Ishikawa (cell line): ENCODE results near the gene DNAJC17.

Experiments used
- CEBPB ChIP-seq: IDR thresholded peaks from 2 replicates; pipeline ENCODE4 v1.6.1; 2012
- CREB1 ChIP-seq: IDR thresholded peaks from 2 replicates; pipeline ENCODE4 v1.6.1; 2012; ENCODE audit warnings: low read depth
- EGR1 ChIP-seq: IDR thresholded peaks from 2 replicates; pipeline ENCODE4 v1.6.1; 2012
- EP300 ChIP-seq: IDR thresholded peaks from 2 replicates; pipeline ENCODE4 v1.6.1; 2012; ENCODE audit warnings: borderline replicate concordance
- FOXM1 ChIP-seq: IDR thresholded peaks from 2 replicates; pipeline ENCODE4 v1.6.1; 2012; ENCODE audit warnings: low read depth, borderline replicate concordance
- NFIC ChIP-seq: IDR thresholded peaks from 2 replicates; pipeline ENCODE4 v1.6.1; 2012
- RAD21 ChIP-seq: IDR thresholded peaks from 2 replicates; pipeline ENCODE4 v1.6.1; 2012; ENCODE audit warnings: low read depth
- REST ChIP-seq: IDR thresholded peaks from 2 replicates; pipeline ENCODE4 v1.6.1; 2012; ENCODE audit warnings: low read depth, mild to moderate bottlenecking
- TAF1 ChIP-seq: IDR thresholded peaks from 2 replicates; pipeline ENCODE4 v1.6.1; 2012; ENCODE audit warnings: low read depth, mild to moderate bottlenecking
- TCF12 ChIP-seq: IDR thresholded peaks from 2 replicates; pipeline ENCODE4 v1.6.1; 2012; ENCODE audit warnings: low read depth
- TEAD4 ChIP-seq: IDR thresholded peaks from 2 replicates; pipeline ENCODE4 v1.6.1; 2012
- USF1 ChIP-seq: IDR thresholded peaks from 2 replicates; pipeline ENCODE4 v1.6.1; 2012
- YY1 ChIP-seq: IDR thresholded peaks from 2 replicates; pipeline ENCODE4 v1.6.1; 2012; ENCODE audit warnings: low read depth
- ZBTB7A ChIP-seq: IDR thresholded peaks from 2 replicates; pipeline ENCODE4 v1.6.1; 2012; ENCODE audit warnings: low read depth
- TF ChIP-seq, protein P1 (sequence below): IDR thresholded peaks from 2 replicates; pipeline ENCODE4 v1.6.1; 2012

Gene DNAJC17

GRCh38 chr15:40819048-40819447, 11.8 kb upstream of the DNAJC17 start:
- TF ChIP-seq TCF12 (no peak), USF1 (no peak), TAF1 (no peak), EP300 (no peak), RAD21 (no peak), TEAD4 (no peak), CEBPB (no peak), CREB1 (no peak)
- TF ChIP-seq, protein P1, sequence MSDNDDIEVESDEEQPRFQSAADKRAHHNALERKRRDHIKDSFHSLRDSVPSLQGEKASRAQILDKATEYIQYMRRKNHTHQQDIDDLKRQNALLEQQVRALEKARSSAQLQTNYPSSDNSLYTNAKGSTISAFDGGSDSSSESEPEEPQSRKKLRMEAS = no peak

GRCh38 chr15:40815042-40815698, 7.9 kb upstream of the DNAJC17 start:
- TF ChIP-seq NFIC = peak; percentile 55; the same call in 1 of the 2 replicates
- no peak for TF ChIP-seq USF1

GRCh38 chr15:40812721-40813425, 5.6 kb upstream of the DNAJC17 start:
- TF ChIP-seq EP300 = no peak
- TF ChIP-seq, protein P1 = no peak
- no peak for TF ChIP-seq NFIC
- TF ChIP-seq REST = no peak

DNA sequence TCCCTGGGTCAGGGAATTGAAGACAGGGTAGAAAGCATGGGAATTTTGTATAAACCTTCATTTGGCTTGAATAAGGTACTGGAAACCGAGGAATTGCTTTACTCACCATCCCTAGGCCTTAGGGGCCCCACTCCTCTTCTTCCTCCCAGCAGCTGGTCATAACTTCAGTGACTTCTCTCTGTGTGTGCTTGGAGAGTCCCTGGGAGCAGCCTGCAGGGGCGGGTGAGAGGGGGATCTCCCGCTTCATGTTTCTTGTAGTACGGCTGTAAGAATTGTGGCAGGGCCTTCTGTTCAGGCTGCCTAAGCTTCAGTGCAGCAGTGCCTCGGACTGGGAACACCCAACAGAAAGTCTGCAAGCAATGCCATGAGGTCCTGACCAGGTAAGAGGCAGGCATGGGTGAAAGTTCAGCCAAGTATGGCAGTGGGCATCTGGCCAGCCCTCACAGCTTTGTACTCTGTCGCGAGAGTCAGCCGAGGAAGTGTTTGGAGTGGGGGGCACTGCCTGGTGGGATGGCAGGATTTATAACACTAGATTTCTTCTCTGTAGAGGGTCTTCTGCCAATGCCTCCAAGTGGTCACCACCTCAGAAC, 1.7 kb upstream of the DNAJC17 start:
- TF ChIP-seq TEAD4 (no peak), REST (no peak), CREB1 (no peak), TCF12 (no peak), CEBPB (no peak), EP300 (no peak), FOXM1 (no peak), YY1 (no peak), NFIC (no peak), EGR1 (no peak), USF1 (no peak)
- TF ChIP-seq, protein P1 = no peak

DNA sequence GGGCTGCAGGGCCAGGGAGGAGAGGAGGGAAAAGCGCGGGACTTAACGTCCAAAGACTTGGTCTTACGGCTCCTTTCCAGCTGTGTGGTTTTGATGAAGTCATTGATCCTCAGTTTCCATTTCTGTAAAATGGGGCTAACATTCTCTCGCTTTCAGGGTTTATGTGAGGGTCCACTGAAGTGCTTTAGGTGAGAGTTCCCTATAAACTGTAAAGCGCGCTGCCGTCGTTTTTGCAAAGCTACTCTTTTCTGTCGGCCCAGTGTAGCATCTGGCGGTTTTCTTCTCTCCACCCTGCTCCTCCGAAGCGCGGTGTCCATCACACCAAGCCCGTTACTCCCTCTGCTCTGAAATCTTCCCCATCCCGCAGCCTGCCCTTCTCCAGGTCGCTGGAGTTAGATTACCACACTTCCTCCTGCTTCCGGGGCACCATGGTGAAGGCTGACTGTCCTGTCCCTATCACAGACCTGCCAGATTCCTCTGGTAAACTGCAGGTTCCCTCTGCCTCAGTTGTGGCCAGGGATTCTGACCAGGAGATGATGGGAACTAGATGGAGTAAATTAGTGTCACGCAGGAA, 702 bp upstream of the DNAJC17 start:
- TF ChIP-seq, protein P1 = 0 out of 2 replicates have a peak, but pooled peaks have one; percentile 11
- TF ChIP-seq EGR1 = no peak
- no peak for TF ChIP-seq TEAD4
- no peak for TF ChIP-seq ZBTB7A
- TF ChIP-seq YY1 = no peak
- no peak for TF ChIP-seq RAD21
- no peak for TF ChIP-seq CEBPB
- no peak for TF ChIP-seq FOXM1
